ENCODE results near the gene BCL6. TPM values are rescaled to one million over a fixed set of nuclear protein-coding genes. Genes with fewer than 3 reads are reported as not detected.

BCL6 gene
- polyA plus RNA-seq, 3 donors, result 33.2 to 349 (median 34.9) TPM

GRCh38 chr3:187763850-187764648, 18.8 kb upstream of the BCL6 start:
- no peak overlapping the region for H3K27ac Mint-ChIP-seq
- peaks cover 5% of the 10 kb centered on the region for H3K4me1 Mint-ChIP-seq
- Histone ChIP-seq H3K4me1 (ENCODE audit: control insufficient read depth in 1 of 2, insufficient read depth in 2 of 2, low read length in 2 of 2) (no peaks in the 10 kb centered on the region), H4K20me1 (ENCODE audit: insufficient read depth, low read length) (no peaks in the 10 kb centered on the region), H3K79me2 (ENCODE audit: insufficient read depth, low read length) (peaks cover 3% of the 10 kb centered on the region), H3K9ac (ENCODE audit: insufficient read depth, low read length, poor library complexity, severe bottlenecking) (no peak overlapping the region), H3K27me3 (ENCODE audit: control insufficient read depth in 2 of 2, insufficient read depth in 2 of 2, low read length in 2 of 2) (no peaks in the 10 kb centered on the region), H3K4me2 (replicated peaks; ENCODE audit: extremely low read depth, low read length, poor library complexity, severe bottlenecking) (no peak overlapping the region), H3K9me3 (replicated peaks in 1 of 2; ENCODE audit: control insufficient read depth in 1 of 2, insufficient read depth in 1 of 2, low read length in 2 of 2) (no peaks in the 10 kb centered on the region), H2AFZ (ENCODE audit: insufficient read depth, low read depth, low read length, poor library complexity, severe bottlenecking) (no peak overlapping the region), H3K27ac (ENCODE audit: low read depth in 1 of 2, low read length in 2 of 2) (no peak overlapping the region), H3K4me3 (replicated peaks in 1 of 3; ENCODE audit: low read depth in 2 of 3, low read length in 3 of 3) (no peak overlapping the region), H3K36me3 (replicated peaks in 1 of 2; ENCODE audit: control insufficient read depth in 1 of 2, insufficient read depth in 2 of 2, low read length in 2 of 2) (no peaks in the 10 kb centered on the region)
- no peak for DNase-seq
- peaks cover 0 to 3% (median 0%) of the 10 kb centered on the region in 3 donors for H3K27me3 Mint-ChIP-seq (ENCODE audit: low read depth in 3 of 3)
- no peak overlapping the region for H3K4me3 Mint-ChIP-seq
- no peaks in the 10 kb centered on the region for H3K9me3 Mint-ChIP-seq
- 98% methylated on average over 6 of the region's 7 CpGs for WGBS (ENCODE audit: insufficient coverage)
- TF ChIP-seq, protein P1, sequence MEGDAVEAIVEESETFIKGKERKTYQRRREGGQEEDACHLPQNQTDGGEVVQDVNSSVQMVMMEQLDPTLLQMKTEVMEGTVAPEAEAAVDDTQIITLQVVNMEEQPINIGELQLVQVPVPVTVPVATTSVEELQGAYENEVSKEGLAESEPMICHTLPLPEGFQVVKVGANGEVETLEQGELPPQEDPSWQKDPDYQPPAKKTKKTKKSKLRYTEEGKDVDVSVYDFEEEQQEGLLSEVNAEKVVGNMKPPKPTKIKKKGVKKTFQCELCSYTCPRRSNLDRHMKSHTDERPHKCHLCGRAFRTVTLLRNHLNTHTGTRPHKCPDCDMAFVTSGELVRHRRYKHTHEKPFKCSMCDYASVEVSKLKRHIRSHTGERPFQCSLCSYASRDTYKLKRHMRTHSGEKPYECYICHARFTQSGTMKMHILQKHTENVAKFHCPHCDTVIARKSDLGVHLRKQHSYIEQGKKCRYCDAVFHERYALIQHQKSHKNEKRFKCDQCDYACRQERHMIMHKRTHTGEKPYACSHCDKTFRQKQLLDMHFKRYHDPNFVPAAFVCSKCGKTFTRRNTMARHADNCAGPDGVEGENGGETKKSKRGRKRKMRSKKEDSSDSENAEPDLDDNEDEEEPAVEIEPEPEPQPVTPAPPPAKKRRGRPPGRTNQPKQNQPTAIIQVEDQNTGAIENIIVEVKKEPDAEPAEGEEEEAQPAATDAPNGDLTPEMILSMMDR (IDR thresholded peaks at IDR 0.05), result no peak
- intact Hi-C loops (cut with micrococcal nuclease), result no loop called here
- peaks cover 7 to 54% of the 10 kb centered on the region in 2 donors for H3K36me3 Mint-ChIP-seq

DNA sequence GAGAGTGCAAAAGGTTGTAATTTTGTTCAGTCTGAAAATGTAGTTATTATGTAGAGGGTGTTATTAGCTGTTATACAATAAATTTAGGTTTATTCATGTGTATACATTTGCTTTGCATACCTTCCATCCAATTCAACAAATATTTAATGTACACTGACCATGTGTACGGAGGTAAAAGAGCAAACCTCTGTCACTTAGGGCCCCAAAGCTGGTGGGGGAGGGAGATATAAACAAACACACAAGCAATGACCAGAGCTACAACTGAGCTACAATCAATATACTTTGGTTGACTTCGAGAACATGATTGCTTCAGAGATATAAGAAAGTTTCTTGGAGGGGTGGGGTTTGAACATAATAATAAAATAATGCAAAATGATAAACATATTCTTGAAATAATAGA, 17.5 kb upstream of the BCL6 start:
- Histone ChIP-seq H3K4me2 (replicated peaks; ENCODE audit: extremely low read depth, low read length, poor library complexity, severe bottlenecking) (no peak overlapping the region), H3K36me3 (replicated peaks in 1 of 2; ENCODE audit: control insufficient read depth in 1 of 2, insufficient read depth in 2 of 2, low read length in 2 of 2) (no peaks in the 10 kb centered on the region), H3K79me2 (ENCODE audit: insufficient read depth, low read length) (peaks cover 3% of the 10 kb centered on the region), H3K9ac (ENCODE audit: insufficient read depth, low read length, poor library complexity, severe bottlenecking) (no peak overlapping the region), H3K4me1 (ENCODE audit: control insufficient read depth in 1 of 2, insufficient read depth in 2 of 2, low read length in 2 of 2) (peaks cover 5 to 12% of the 10 kb centered on the region in 2 donors), H3K27ac (ENCODE audit: low read depth in 1 of 2, low read length in 2 of 2) (no peak overlapping the region), H3K27me3 (ENCODE audit: control insufficient read depth in 2 of 2, insufficient read depth in 2 of 2, low read length in 2 of 2) (no peaks in the 10 kb centered on the region), H4K20me1 (ENCODE audit: insufficient read depth, low read length) (no peaks in the 10 kb centered on the region), H2AFZ (ENCODE audit: insufficient read depth, low read depth, low read length, poor library complexity, severe bottlenecking) (no peak overlapping the region), H3K4me3 (replicated peaks in 1 of 3; ENCODE audit: low read depth in 2 of 3, low read length in 3 of 3) (no peak overlapping the region), H3K9me3 (replicated peaks in 1 of 2; ENCODE audit: control insufficient read depth in 1 of 2, insufficient read depth in 1 of 2, low read length in 2 of 2) (no peaks in the 10 kb centered on the region)
- intact Hi-C loops (cut with micrococcal nuclease), result no loop called here
- no peaks in the 10 kb centered on the region for H3K27me3 Mint-ChIP-seq (ENCODE audit: low read depth in 3 of 3)
- peaks cover 1 to 44% of the 10 kb centered on the region in 2 donors for H3K36me3 Mint-ChIP-seq
- TF ChIP-seq, protein P1 (IDR thresholded peaks at IDR 0.05), result no peak
- H3K4me3 Mint-ChIP-seq, result no peak overlapping the region
- H3K27ac Mint-ChIP-seq, result no peak overlapping the region
- WGBS (ENCODE audit: insufficient coverage), result no CpG with 5 or more reads among the region's 2 CpGs
- H3K9me3 Mint-ChIP-seq, result no peaks in the 10 kb centered on the region
- peaks cover 16% of the 10 kb centered on the region for H3K4me1 Mint-ChIP-seq
- DNase-seq, result no peak

Data from CD14-positive monocyte (primary cell).